HG03064 (cell line): ENCODE results near the gene SLC4A1AP.
"Not testable (repeated sequence)": the region's sequence is repeated elsewhere in the genome, so short reads cannot be mapped to it uniquely, and the experiment has no call there.

Source experiments
- ATAC-seq: cut with Tn5 transposase; IDR thresholded peaks from one replicate; pipeline ENCODE4 v1.9.1; 2021; ENCODE audit warnings: low read depth; ENCODE audit not compliant: unreplicated experiment

SLC4A1AP gene

GRCh38 chr2:27663285-27664153 lies at the start of gene SLC4A1AP, which contains the start of gene SUPT7L:
Gene SLC4A1AP, plus strand, starts transcription at chr2:27663889. Its CDS starts 26 bp downstream, at chr2:27663915.
Gene SUPT7L, minus strand, starts transcription at chr2:27663614. Its CDS starts 1,422 bp downstream, at chr2:27662192.
- ATAC-seq, result peak; percentile 59

DNA sequence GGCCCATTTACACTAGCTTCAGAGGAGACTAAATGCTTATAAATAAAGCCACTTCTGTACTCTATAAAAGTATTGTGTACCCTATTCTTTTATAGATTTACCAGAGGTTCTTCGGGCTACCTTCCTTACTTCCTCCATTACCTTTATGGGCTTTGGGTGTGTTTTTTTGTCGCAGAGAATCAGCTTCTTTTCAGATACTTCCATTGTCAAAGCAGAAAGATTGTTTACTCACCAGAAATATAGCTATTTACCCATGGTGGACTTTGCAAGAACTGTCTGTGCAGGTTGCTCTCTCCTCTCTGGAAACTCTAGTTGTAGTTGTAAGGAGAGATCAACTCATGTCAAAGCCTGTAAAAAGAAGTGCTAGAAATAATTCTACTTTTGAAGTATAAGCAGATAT lies 49.7 kb upstream of the SLC4A1AP start:
- ATAC-seq, result no peak

DNA sequence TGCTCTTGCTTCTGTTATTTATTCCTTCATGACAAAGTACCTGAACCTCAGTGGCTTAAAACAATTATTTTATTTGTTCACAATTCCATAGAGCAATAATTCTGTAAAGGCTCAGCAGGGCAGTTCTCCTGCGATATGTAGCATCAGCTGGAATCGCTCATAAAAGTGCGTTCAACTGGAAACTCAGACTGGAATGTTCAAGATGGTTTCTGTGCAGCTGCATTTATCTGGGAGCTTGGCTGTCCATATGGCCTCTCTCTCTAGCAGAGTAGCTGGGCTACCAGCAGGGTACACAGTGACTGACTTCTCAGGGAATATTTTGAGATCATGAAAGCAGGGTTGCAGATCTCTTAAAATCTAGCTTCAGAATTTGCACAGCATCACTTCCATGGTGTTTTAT lies 48.4 kb upstream of the SLC4A1AP start:
- ATAC-seq, result no peak

- no peak for ATAC-seq
Observed at GRCh38 chr2:27621524-27621923, 42.2 kb upstream of the SLC4A1AP start.

GRCh38 chr2:27622921-27623384 lies 40.7 kb upstream of the SLC4A1AP start:
- ATAC-seq, result no peak

DNA sequence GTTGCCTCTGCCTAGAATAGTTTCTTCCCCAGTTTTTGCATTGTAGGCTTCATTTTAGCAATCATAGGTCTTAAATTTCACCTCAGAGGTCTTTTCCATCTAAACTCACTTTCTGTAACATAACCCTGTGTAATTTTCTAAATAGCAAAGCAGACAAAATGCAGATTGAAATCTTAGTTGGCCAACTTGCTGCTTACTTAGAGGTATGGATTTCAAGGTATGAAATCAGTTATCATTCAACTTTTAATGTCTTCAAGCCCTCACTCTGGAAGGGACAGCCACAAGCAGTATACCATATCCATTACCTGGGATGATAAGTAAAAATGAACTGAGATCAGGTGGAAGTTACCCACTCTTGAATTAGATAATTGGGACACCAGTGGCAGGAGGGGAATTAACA lies 38.7 kb upstream of the SLC4A1AP start:
- ATAC-seq, result no peak

DNA sequence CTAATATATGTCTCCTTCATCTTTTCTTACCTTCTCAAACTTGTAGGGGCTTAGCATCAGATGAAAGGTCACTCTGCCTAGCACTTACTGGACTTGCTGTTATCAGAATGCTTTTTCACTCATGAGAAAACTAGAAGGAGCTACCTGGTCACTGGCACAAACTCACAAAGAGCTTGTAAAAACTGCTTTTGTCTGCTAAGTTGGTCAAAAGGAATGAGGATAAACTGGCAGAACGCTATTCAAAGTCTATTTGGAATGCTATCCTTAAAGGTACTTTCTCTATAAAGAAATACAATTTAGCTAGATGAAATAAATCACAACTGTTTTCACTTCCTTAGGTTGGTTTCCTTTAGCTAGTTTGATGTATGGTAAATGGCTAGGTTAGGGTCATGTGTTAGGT lies 37.4 kb upstream of the SLC4A1AP start:
- not testable (repeated sequence) for ATAC-seq

DNA sequence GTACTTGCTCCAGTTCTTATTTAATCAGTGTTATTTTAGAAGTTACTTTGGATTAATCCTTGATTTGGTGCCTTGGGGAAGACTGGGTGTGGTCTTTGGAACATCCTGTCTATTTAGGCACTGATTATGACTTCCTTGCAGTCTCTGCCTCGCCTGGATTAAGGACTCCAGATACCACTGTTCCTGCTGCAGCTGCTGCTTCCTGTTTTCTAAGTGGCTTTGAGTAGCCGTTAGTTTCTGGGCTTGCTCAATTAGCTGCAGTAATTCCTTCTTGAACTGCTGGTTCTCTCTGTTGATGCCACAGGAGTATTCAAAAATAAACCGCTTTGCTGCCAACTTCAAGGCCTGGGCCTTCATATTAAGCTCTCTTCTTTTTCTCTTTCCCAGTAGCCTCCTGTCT lies 36.8 kb upstream of the SLC4A1AP start:
- not testable (repeated sequence) for ATAC-seq

DNA sequence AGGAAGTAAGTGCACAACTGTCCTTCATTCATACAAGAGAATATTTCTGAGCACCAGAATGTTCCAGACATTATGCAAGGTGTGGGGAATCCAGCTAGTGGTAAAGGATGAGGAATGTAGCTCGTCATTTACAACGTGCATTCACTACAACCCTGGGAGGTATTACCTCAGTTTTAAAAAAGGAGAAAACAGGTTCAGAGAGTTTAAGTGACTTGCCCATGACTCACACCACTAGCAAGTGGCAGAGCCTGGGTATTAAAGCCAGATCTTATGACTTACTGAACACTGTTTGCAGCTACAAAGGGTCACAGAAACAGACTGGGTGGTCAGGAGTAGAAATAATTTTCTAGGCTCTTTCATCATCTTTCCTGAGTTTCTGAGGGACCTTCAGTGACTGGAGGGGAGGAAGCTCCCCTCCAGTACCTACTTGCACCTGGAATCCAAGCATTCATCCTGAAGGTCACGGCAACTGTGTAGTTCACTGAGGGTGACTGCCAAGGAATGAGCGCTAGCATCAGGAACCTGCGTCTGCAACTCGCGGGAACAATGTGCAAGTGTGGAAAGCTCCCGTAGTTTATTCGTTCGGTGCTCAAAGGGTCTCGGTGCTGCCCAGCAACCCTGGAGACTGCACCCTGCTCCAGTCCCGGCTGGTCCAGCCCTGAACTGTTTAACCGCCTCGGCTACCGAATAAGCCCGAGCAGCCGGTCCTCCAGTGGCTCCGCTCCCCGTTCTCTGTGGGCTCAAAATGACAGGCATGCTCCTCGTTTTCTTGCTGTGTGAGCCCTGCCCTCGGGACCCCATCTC lies 35.5 kb upstream of the SLC4A1AP start:
- ATAC-seq, result peak; percentile 14

GRCh38 chr2:27628767-27629709 lies 34.7 kb upstream of the SLC4A1AP start, which contains the start of the genes CCDC121 and GPN1:
Gene CCDC121, minus strand, starts transcription at chr2:27629012. Its CDS starts 1,213 bp downstream, at chr2:27627799.
Gene GPN1, plus strand, starts transcription at chr2:27629050. Its CDS starts 9 bp downstream, at chr2:27629059.
- peak; percentile 98 for ATAC-seq

- ATAC-seq, result not testable (repeated sequence)
Observed at GRCh38 chr2:27630257-27630656, 33.4 kb upstream of the SLC4A1AP start.

DNA sequence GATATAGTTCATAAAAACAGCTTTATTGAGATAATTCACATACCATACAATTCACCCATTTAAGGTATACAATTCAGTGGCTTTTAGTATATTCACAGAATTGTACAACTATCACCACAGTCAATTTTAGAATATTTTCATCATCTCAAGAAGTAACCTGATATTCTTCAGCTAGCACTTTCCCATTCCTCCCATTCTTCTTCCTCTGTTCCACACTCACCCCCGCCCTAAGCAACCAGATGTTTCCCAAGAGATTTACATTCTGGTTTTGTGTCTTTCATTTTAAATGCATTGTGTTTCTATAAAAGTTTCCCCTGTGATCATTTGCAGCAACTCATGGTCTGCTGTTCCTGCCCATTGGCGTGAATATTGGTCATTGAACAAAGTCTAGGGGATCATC lies 29.4 kb upstream of the SLC4A1AP start:
- no peak for ATAC-seq

DNA sequence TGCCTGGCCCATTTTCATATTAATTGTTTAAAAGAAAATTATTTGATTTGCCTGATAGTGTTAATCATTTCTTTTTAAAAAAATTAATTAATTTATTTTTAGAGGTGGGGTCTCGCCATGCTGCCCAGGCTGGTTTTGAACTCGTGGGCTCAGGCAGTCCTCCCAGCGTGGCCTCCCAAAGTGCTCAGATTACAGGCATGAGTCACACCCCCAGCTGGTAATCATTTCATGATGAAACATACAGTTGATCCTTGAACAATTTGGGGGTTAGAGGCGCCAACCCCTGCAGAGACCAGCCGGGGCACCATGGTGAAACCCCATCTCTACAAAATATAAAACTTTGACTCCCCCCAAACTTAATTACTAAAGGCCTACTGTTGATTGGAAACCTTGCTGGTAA lies 26.9 kb upstream of the SLC4A1AP start:
- no peak for ATAC-seq

DNA sequence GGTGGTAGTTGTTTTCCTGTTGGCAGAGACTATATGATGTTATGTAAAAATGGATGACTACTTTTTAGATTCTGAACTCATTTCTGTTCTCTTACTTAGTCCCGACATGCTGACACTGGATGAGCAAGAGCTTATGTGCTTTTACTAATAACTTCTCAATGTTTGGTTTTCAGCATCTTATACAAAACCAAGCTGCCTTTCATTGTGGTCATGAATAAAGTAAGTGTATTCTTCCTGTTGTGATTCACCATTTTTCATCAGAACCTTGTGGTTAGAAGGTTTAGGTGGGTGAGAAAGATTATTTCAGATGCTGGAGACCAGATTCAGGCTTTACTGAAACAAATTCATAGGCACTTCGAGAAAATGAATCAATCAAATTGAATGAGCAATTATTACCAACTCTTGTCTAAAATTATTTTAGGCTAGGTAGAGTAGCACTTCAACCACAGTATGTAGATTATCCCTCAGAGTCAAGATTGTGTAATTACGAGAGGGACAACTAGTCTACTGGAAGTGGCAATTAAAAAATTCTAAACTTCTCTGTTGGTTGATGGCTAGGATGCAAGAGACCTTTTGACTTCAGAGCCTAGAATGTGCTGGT lies 25.6 kb upstream of the SLC4A1AP start:
- no peak for ATAC-seq

DNA sequence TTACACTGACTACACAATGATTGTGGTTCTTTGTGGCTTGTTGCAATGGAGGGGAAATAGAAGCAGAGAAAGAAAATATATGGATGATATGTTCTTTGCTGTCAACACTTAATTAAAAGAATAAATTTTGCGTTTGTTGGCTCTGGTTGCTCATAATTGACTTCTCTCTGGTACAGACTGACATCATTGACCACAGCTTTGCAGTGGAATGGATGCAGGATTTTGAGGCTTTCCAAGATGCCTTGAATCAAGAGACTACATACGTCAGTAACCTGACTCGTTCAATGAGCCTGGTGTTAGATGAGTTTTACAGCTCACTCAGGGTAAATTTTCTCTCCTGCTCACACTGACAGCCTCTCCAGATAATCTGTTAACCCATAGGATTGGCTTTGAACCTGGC lies 25.0 kb upstream of the SLC4A1AP start:
- no peak for ATAC-seq

GRCh38 chr2:27640722-27641245 lies 22.9 kb upstream of the SLC4A1AP start:
- no peak for ATAC-seq

GRCh38 chr2:27645197-27645596 lies 18.5 kb upstream of the SLC4A1AP start:
- no peak for ATAC-seq

DNA sequence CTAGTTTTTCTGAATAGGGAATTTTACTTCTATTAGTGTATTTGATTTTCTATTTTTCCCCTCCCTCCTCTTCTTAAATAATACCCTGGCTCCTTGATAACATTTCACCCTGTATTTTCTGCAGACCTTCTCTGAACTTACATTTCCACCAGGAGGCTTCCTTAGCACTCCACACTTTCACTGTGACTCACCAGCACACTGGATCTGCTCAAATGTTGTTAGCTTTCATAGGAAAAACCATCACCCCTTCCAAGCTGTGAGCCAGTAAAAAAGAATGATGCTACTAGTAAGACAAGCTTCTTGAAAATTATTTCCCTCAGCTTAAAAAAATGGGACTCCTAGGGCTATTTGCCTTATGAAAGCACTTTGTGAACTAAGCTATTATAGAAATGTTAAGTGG lies 16.4 kb upstream of the SLC4A1AP start:
- no peak for ATAC-seq

DNA sequence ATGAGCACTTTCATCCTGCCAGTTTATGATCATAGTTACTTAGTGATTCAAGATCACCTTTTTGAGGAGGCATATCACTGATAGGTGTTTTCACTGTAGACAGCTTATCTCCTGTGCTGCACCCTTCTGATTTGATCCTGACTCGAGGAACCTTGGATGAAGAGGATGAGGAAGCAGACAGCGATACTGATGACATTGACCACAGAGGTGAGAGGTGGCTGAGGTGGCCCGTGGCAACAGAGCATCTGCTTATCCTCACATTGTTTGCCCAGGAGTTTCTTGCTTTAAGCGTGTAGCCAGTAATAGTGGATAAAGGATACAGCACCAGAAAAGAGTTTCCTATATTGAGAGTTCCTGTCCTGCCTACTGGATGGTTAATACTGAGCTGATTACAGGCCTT lies 16.0 kb upstream of the SLC4A1AP start:
- no peak for ATAC-seq
